Endothelial cell of umbilical vein (primary cell): ENCODE data around the gene ADGRG1.

Experiments
- CTCF ChIP-seq, 2 donors: IDR thresholded peaks; 1 replicate in 1 of 2; 2 replicates in 1 of 2; pipeline ENCODE4 v1.5.1; 2011; ENCODE audit warnings: low read length in 2 of 2, mild to moderate bottlenecking in 2 of 2, moderate library complexity in 2 of 2, control low read depth in 1 of 2, inconsistent platforms in 1 of 2, low read depth in 1 of 2; ENCODE audit not compliant: insufficient read depth in 1 of 2; ENCODE audit errors: extremely low read depth in 1 of 2
- EZH2 ChIP-seq: IDR thresholded peaks from 2 replicates; pipeline ENCODE4 v1.6.1; 2012; ENCODE audit warnings: borderline replicate concordance, low read depth, mild to moderate bottlenecking, moderate library complexity, low read length, inconsistent platforms; ENCODE audit not compliant: severe bottlenecking

DNA sequence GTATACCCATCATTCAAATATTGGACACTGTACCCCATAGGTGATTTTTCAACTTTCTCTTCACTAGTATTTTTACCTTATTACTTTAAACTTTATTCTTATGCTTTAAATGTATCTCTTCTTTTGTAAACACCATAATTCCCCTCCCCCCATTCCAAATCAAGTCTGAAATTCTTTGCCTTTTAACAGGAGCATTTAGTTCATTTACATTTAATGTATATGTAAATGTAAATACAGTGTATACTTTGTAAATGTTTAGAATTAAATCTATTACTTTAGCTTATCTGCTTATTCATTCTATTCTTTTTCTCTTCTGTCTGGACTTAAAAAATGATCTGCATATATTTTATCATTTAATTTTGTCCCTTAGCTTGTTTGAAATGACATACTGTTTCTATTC is 30.0 kb upstream of the ADGRG1 start:
- TF ChIP-seq CTCF (IDR thresholded peaks at IDR 0.05; ENCODE audit: extremely low read depth in 1 of 2, insufficient read depth in 1 of 2, low read depth in 1 of 2, low read length in 2 of 2) (no peak), EZH2 (no peak)
